Medulla oblongata (tissue), 1 donor: Measurements from ENCODE around the gene KCNQ5.

Experiments
- DNase-seq: peaks from one replicate; pipeline ENCODE4 v3.0.0-alpha.2; 2015; ENCODE audit errors: extremely low spot score

The KCNQ5 gene

GRCh38 chr6:72798196-72798595 lies 176.3 kb downstream of the KCNQ5 start:
- DNase-seq, result no peak

GRCh38 chr6:72809746-72810379 lies 188.0 kb downstream of the KCNQ5 start:
- no peak for DNase-seq

GRCh38 chr6:72810571-72811280 lies 188.9 kb downstream of the KCNQ5 start:
- no peak for DNase-seq

- DNase-seq, result no peak
Observed at GRCh38 chr6:72811971-72812421, 190.1 kb downstream of the KCNQ5 start.

- DNase-seq, result no peak
Observed at GRCh38 chr6:72813807-72814596, 192.1 kb downstream of the KCNQ5 start.

- DNase-seq, result no peak
Observed at GRCh38 chr6:72816022-72816421, 194.2 kb downstream of the KCNQ5 start.

- no peak for DNase-seq
Observed at GRCh38 chr6:72817208-72817607, 195.3 kb downstream of the KCNQ5 start.

GRCh38 chr6:72819609-72820008 lies 197.7 kb downstream of the KCNQ5 start:
- no peak for DNase-seq

GRCh38 chr6:72820153-72820552 lies 198.3 kb downstream of the KCNQ5 start:
- no peak for DNase-seq

- no peak for DNase-seq
Observed at GRCh38 chr6:72820906-72821305, 199.0 kb downstream of the KCNQ5 start.

GRCh38 chr6:72822023-72822422 lies 200.2 kb downstream of the KCNQ5 start:
- DNase-seq, result no peak

- DNase-seq, result no peak
Observed at GRCh38 chr6:72822691-72823090, 200.8 kb downstream of the KCNQ5 start.

- DNase-seq, result no peak
Observed at GRCh38 chr6:72824833-72825232, 203.0 kb downstream of the KCNQ5 start.

- no peak for DNase-seq
Observed at GRCh38 chr6:72825315-72825911, 203.5 kb downstream of the KCNQ5 start.

- no peak for DNase-seq
Observed at GRCh38 chr6:72826037-72826436, 204.2 kb downstream of the KCNQ5 start.

GRCh38 chr6:72826744-72827438 lies 205.0 kb downstream of the KCNQ5 start:
- DNase-seq, result no peak

- no peak for DNase-seq
Observed at GRCh38 chr6:72828904-72829303, 207.0 kb downstream of the KCNQ5 start.

- DNase-seq, result no peak
Observed at GRCh38 chr6:72832271-72832670, 210.4 kb downstream of the KCNQ5 start.

- no peak for DNase-seq
Observed at GRCh38 chr6:72835749-72836148, 213.9 kb downstream of the KCNQ5 start.

- no peak for DNase-seq
Observed at GRCh38 chr6:72836971-72837370, 215.1 kb downstream of the KCNQ5 start.

- DNase-seq, result no peak
Observed at GRCh38 chr6:72841195-72841594, 219.3 kb downstream of the KCNQ5 start.

GRCh38 chr6:72842140-72842539 lies 220.3 kb downstream of the KCNQ5 start:
- no peak for DNase-seq
